Testis (tissue), 2 donors: Measurements from ENCODE around the gene RFK.

ENCODE experiments used
- CTCF ChIP-seq, 3 experiments: fragments of 450-650 bp in 2 of 3; fragments of 200-600 bp in 1 of 3; sonication (generic) in 1 of 3; IDR thresholded peaks; one replicate each; pipeline ENCODE4 v1.5.1; 2016 to 2019; ENCODE audit warnings: antibody characterized with exemption in 3 of 3, mild to moderate bottlenecking in 2 of 3, moderate library complexity in 1 of 3
- POLR2A ChIP-seq: fragments of 450-650 bp; IDR thresholded peaks from one replicate; pipeline ENCODE4 v1.6.1; 2017; ENCODE audit warnings: antibody characterized with exemption, mild to moderate bottlenecking, moderate library complexity

- TF ChIP-seq CTCF (IDR thresholded peaks at IDR 0.05) = no peak
- no peak for TF ChIP-seq POLR2A
These were observed 21.5 kb upstream of the RFK start for GRCh38 chr9:76415731-76416130.
